HG03025 (cell line): ENCODE measurements around the gene PASD1.
"Not testable (repeated sequence)": the region's sequence is repeated elsewhere in the genome, so short reads cannot be mapped to it uniquely, and the experiment has no call there.

Experiments used
- ATAC-seq: cut with Tn5 transposase; IDR thresholded peaks from one replicate; pipeline ENCODE4 v1.9.1; 2021; ENCODE audit warnings: mild to moderate bottlenecking, moderate library complexity; ENCODE audit not compliant: unreplicated experiment, low FRiP score

The PASD1 gene

GRCh38 chrX:151563449-151563848 lies at the start of gene PASD1:
Gene PASD1 (plus strand): TSS chrX:151563675. CDS start chrX:151601554, 37,879 bp downstream.
- no peak for ATAC-seq

- no peak for ATAC-seq
Measured at GRCh38 chrX:151515237-151515636, 48.2 kb upstream of the PASD1 start.

GRCh38 chrX:151516538-151517187 lies 46.8 kb upstream of the PASD1 start:
- ATAC-seq: no peak

- no peak for ATAC-seq
Measured at GRCh38 chrX:151517421-151517820, 46.1 kb upstream of the PASD1 start.

- no peak for ATAC-seq
Measured at GRCh38 chrX:151523351-151523750, 40.1 kb upstream of the PASD1 start.

- no peak for ATAC-seq
Measured at GRCh38 chrX:151536571-151536970, 26.9 kb upstream of the PASD1 start.

- no peak for ATAC-seq
Measured at GRCh38 chrX:151537572-151537971, 25.9 kb upstream of the PASD1 start.

GRCh38 chrX:151538190-151539122 lies 25.0 kb upstream of the PASD1 start:
- no peak for ATAC-seq

GRCh38 chrX:151543706-151544105 lies 19.8 kb upstream of the PASD1 start:
- ATAC-seq: no peak

GRCh38 chrX:151546226-151546625 lies 17.2 kb upstream of the PASD1 start:
- not testable (repeated sequence) for ATAC-seq

GRCh38 chrX:151551176-151551575 lies 12.3 kb upstream of the PASD1 start:
- not testable (repeated sequence) for ATAC-seq

- no peak for ATAC-seq
Measured at GRCh38 chrX:151552743-151553142, 10.7 kb upstream of the PASD1 start.

GRCh38 chrX:151555301-151555700 lies 8.2 kb upstream of the PASD1 start:
- ATAC-seq: not testable (repeated sequence)

- ATAC-seq: not testable (repeated sequence)
Measured at GRCh38 chrX:151562485-151562884, 990 bp upstream of the PASD1 start.

GRCh38 chrX:151563003-151563402 lies 472 bp upstream of the PASD1 start:
- ATAC-seq: not testable (repeated sequence)

GRCh38 chrX:151564035-151564434 lies 560 bp downstream of the PASD1 start:
- ATAC-seq: no peak

- not testable (repeated sequence) for ATAC-seq
Measured at GRCh38 chrX:151566872-151567271, 3.4 kb downstream of the PASD1 start.

GRCh38 chrX:151570561-151570960 lies 7.1 kb downstream of the PASD1 start:
- no peak for ATAC-seq

- not testable (repeated sequence) for ATAC-seq
Measured at GRCh38 chrX:151593384-151593783, 29.9 kb downstream of the PASD1 start.

- no peak for ATAC-seq
Measured at GRCh38 chrX:151596282-151596681, 32.8 kb downstream of the PASD1 start.

GRCh38 chrX:151604931-151605330 lies 41.5 kb downstream of the PASD1 start:
- ATAC-seq: no peak

GRCh38 chrX:151609222-151609621 lies 45.7 kb downstream of the PASD1 start:
- ATAC-seq: no peak
